DOHH2 (cell line): ENCODE measurements around the gene SCN4A.

ENCODE experiments used
- CTCF ChIP-seq: fragments of 200-600 bp; sonication (generic); IDR thresholded peaks from one replicate; pipeline ENCODE4 v1.5.1; 2014; ENCODE audit warnings: antibody characterized with exemption, mild to moderate bottlenecking, low read depth, low read length; ENCODE audit not compliant: poor library complexity, severe bottlenecking
- EZH2phosphoT487 ChIP-seq: fragments of 200-600 bp; sonication (generic); IDR thresholded peaks from 2 replicates; pipeline ENCODE4 v1.6.1; 2017; ENCODE audit warnings: borderline replicate concordance, mild to moderate bottlenecking, antibody characterized with exemption, low read length, moderate library complexity, mixed read lengths

DNA sequence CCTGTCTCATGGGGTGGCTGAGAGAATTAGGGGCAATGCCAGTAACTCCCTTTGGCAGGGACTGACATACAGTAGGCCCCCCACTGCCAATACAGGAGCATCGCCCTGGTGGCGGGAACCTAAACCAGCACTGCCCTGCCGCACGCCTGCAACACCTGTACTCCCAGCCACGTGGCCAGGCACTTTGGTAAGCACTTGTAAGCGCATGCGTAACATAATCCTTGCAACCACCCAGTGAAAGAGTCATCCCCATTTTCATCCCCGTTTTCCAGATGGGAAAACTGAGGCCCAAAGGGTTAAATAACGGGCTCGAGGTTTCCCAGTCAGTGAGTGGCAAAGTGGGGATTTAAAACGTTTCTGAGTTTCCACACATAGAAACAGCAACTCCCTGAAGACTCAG lies 17.5 kb downstream of the SCN4A start:
- TF ChIP-seq EZH2phosphoT487 (no peak), CTCF (no peak)
